Measurements from ENCODE around the gene SYNGR1.

SYNGR1 gene

GRCh38 chr22:39431216-39431801 lies 81.5 kb downstream of the SYNGR1 start:
- no peak for DNase-seq (ENCODE audit: low read depth)

GRCh38 chr22:39431821-39432251 lies 82.0 kb downstream of the SYNGR1 start:
- DNase-seq (ENCODE audit: low read depth), result no peak

GRCh38 chr22:39432361-39432811 lies 82.6 kb downstream of the SYNGR1 start:
- DNase-seq (ENCODE audit: low read depth), result no peak

GRCh38 chr22:39433476-39434242 lies 83.9 kb downstream of the SYNGR1 start:
- no peak for DNase-seq (ENCODE audit: low read depth)

- DNase-seq (ENCODE audit: low read depth), result no peak
Measured at GRCh38 chr22:39434243-39434653, 84.5 kb downstream of the SYNGR1 start.

GRCh38 chr22:39434721-39435120 lies 84.9 kb downstream of the SYNGR1 start:
- no peak for DNase-seq (ENCODE audit: low read depth)

All from GM04504 (cell line).